NCI-H748 treated with DMSO at 0.1 percent for 48 hours (cell line): Measurements from ENCODE around the gene ZNF530.
A peak's percentile ranks its signal among the peaks of the same experiment; 100 is the strongest.

Experiments used
- DNase-seq: peaks from one replicate; lab custom pipeline; 2025; lab: John Stamatoyannopoulos, UW

Gene ZNF530

DNA sequence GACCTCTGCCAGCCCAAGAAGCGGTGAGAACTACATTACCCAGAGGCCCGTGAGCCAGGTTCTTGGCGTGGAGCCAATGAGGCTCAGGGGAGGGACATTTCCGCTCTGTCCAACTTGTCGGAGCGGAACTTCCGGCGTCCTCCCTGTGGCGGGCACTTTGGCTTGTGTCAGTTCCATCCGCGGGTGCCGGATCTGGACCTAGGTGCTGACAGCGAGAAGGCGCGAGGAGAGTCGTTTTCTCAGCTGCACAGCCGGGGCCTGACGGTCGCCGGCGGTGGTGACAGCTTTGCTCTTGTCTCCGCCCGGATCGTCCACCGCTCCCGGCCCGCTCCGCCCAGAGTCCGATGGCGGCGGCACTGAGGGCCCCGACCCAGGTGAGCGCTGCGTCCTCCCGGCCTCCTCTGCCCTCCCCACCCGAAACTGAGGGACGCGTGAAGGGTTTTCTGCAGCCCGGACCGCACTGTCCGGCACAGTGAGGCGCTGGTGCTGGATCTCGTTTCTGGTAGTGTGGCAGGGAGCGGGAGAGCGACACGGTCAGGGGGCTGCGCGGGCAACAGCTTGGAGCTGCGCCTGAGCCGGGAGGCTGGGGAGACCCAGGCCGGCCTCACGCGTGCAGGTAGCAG, at the start of gene ZNF530:
TSS of gene ZNF530 (plus strand) at position 125 of the 623 bp plus-strand sequence. CDS start 4,461 bp downstream, outside the sequence.
- DNase-seq, result peak; percentile 81

DNA sequence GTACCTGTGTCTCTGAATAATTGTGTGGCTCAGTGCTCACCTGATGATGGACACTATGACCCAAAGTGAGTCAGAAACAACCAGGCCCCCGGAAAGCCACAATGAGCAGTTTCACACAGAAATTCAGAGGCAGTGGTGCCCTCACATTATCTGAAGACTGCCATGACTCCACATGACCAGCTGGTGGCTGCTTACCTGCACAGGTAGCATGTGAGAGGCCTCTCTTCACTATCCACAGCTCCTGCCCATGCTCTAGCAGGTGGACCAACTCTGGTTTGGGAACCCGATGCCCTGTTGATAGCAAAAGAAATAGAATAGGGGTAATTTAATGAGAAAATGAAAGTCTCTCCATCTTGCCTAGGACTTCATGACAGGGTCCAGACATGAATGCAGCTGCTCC, 47.3 kb upstream of the ZNF530 start:
- no peak for DNase-seq

GRCh38 chr19:57557659-57558058, 42.0 kb upstream of the ZNF530 start:
- DNase-seq, result no peak

GRCh38 chr19:57558525-57558924, 41.2 kb upstream of the ZNF530 start:
- no peak for DNase-seq

DNA sequence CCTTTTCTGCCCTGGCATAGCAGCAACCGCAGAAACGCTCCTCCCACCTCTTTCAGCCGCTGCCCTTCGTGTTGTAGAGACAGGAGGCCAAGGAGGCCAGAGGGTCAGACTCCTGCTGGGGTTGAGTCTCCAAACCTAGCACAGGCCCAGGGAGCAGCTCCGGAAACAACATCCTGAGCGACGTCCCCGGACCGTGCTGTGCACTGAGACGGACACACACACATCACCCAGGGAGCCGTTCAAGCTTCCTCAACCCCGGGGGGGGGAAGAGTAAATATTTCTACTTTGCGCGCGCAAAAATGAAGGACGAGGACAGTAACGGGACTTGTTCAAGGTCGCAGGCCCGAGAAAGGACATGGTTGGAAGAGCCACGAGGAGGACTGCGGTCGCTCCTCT, 40.7 kb upstream of the ZNF530 start:
- no peak for DNase-seq

- peak; percentile 88 for DNase-seq
Measured at GRCh38 chr19:57559404-57560025, 40.2 kb upstream of the ZNF530 start, which contains the start of gene ZNF550. Gene ZNF550, minus strand, starts transcription at chr19:57559863. Its CDS starts 181 bp downstream, at chr19:57559682.

- DNase-seq, result no peak
Measured at GRCh38 chr19:57560049-57560491, 39.6 kb upstream of the ZNF530 start.

GRCh38 chr19:57563547-57563946, 36.1 kb upstream of the ZNF530 start:
- no peak for DNase-seq

DNA sequence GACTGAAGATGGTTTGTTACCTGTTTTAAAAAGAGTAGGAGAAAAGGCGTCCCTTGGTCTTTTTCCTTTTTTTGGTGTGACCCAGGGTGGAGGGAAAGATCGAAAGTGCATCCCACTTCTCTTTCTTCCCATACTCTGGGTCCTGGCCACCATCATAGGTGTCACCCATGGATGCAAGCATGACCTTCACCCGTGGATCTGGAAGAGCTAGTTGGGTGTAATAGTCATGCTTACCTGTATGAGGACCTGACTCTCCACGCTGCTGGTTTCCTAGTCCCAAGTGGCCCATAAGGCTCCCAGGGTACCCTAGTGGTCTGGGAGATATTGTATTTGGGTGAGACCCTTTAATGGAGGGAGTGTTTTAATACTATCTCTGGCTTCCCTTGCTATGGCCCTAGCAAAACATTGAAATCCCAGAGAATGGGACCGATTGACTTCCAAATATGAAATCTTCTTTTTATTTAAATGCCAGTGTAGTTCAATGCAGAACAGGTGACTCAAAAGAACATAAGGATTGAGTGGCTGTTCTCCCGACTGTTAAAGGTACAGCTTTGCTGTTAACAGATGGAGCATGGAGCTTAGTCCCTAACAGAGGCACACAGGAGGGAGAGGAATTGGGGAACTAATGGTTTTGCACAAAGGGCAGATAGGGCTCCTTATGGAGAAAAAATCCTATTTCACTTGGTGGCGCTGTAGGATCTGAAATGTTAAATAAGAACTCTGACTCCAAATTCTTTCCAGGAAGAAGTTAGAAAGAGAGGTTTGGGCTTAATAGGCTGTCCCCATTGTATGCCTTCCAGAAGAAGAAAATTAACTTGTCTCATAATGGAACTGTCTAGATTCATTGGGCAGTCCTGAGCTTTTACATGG, 33.1 kb upstream of the ZNF530 start:
- no peak for DNase-seq

DNA sequence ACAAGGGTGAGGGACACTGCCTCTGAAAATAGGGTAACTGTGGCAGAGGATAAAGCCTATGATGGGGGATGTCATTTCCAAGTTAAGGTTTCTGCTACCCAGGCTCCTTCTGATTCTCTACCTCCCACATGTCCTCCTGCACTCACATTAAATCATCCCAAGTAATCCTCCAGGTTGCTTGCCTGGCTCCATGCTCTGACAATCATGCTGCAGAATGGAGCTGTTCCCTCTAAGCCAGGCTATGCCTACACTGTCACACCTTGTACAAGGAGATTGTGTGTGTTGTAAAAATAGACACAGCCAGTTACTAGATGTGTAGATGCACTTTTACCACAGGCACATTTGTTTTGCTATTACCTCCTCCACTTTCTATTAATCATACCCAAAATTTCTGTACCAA, 29.0 kb upstream of the ZNF530 start:
- DNase-seq, result no peak

DNA sequence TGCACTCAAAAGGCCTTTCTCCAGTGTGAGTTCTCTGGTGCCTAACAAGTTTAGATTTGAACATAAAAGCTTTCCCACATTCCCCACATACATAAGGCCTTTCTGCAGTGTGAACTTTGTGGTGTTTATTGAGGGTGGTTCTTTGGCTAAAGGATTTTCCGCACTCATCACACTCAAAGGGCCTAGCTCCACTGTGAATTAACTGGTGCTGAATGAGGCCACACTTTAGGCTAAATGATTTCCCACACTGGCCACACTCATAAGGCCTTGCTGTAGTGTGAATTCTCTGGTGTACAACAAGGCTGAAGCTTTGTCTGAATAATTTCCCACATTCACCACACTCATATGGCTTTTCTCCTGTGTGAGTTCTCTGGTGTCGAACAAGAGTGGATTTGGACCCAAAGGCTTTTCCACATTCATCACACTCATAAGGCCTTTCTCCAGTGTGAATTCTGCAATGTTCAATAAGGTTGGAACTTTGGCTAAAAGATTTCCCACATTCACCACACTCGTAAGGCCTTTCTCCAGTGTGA, 27.2 kb upstream of the ZNF530 start:
- no peak for DNase-seq

DNA sequence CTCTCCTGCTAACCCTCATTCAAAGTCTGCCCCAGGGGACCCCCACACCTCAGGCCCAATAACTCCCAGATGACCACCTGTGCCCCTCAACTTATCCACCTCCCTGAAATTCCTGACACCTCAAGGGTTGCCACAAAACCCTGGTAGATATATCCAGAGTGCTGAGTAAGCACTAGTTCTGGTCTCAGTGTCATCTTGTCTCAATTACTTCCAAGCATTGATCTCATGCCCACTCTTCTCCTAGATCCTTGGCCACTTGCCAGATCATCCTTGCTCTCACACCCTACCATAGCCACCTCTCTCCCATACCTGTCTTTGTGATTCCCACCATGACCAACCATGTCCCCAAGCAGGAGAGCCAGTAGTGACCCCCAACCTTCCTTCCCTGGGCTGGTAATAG, 23.0 kb upstream of the ZNF530 start:
- no peak for DNase-seq

- DNase-seq, result peak; percentile 99
Measured at GRCh38 chr19:57578487-57579205, 21.0 kb upstream of the ZNF530 start, which contains the start of gene ZNF416. Gene ZNF416, minus strand, starts transcription at chr19:57578911. Its CDS starts 207 bp downstream, at chr19:57578704.

DNA sequence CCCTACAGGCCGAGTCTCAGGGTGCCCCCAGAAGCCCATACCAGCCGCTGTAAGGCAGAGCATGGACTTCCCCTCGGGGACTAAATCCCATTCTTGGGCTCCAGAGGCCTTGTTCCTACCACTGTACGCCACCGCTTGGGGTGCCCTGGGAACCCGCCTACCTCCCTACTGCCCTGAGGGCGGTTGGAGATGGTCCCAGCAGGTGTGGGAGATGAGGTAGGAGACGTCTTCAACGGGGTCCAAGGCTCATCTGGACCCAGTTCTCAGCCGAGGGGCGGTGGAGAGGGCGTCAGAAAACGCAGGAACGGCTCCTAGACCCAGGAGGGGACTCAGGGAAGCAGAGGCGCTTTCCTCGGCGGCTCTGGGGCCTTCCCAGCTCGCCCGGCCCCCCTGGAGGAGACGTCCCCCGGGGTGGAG, 16.6 kb upstream of the ZNF530 start:
- no peak for DNase-seq

- peak; percentile 95 for DNase-seq
Measured at GRCh38 chr19:57583521-57584416, 15.9 kb upstream of the ZNF530 start, which contains the start of gene ZIK1. Gene ZIK1, plus strand, starts transcription at chr19:57584145. Its CDS starts 212 bp downstream, at chr19:57584357.

DNA sequence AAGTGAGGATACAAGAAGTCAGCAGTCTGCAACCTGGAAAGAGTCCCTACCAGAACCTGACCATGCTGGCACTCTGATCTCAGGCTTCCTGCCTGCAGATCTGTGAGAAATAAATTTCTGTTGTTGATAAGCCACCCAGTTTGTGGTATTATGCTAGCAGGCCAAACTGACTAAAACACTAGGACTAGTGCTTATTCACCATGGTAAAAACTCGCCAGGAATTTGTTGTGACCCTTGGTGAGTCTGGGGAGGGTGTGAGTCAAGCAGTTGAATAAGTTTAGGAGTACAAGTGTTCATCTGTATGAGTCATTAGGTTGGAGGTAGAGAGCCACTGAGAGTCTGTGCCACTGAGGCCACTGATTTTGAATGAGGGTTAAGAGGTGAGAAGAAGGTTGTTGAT, 12.2 kb upstream of the ZNF530 start:
- DNase-seq, result no peak

DNA sequence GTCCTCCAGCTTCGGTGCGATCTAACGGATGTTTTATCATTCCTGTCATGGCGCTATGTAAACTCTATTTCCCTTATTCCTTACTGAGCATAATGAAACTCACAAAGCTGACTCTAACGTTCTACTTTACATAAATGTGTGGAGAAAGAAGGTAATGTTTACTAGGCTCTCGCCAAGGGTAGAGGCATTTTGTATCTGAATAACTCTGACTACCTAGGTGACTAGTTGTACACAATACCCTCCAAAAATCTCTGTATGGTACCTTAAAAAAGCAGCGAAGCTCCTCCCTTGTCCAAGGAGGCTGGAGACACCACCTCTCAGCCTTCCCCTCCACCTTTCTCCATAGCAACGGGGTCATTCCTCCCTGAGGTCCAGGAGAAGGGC, 316 bp upstream of the ZNF530 start:
- no peak for DNase-seq

GRCh38 chr19:57606931-57607330, 7.2 kb downstream of the ZNF530 start:
- no peak for DNase-seq

DNA sequence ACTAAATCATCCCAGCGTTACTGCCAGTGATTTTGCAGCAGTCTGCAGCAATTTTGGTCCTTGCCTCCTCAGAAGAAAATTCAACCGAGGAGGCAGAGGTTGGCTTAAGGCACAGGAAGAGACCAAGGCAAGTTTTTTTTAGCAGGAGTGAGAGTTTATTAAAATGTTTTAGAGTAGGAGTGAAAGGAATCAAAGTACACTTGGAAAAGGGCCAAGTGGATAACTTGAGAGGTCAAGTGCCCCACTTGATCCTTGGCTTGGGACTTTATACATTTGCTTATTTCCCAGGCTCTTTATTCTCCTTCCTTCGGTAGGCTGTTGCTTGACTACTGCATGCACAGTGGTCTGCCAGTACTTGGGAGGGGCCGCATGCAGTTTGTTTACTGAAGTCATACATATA, 11.4 kb downstream of the ZNF530 start:
- no peak for DNase-seq

- DNase-seq, result peak; percentile 78
Measured at GRCh38 chr19:57613941-57614743, 14.5 kb downstream of the ZNF530 start, which contains the start of gene ZNF134. Gene ZNF134, plus strand, starts transcription at chr19:57614242. Its CDS starts 5,227 bp downstream, at chr19:57619469.
